Heart left ventricle (tissue), 16 donors: ENCODE data around the gene RPL13. TPM values are rescaled to one million over a fixed set of nuclear protein-coding genes. Genes with fewer than 3 reads are reported as not detected.
A peak's percentile ranks its signal among the peaks of the same experiment; 100 is the strongest.

Source experiments
- ATAC-seq, 4 donors: fragments of 200-7000 bp; cut with Tn5 transposase; one replicate each; pipeline ENCODE4 v1.9.1; 2020 to 2022; ENCODE audit warnings: moderate library complexity in 4 of 4, mild to moderate bottlenecking in 3 of 4, moderate number of reproducible peaks in 1 of 4
- DNase-seq, 5 donors: peaks; one replicate each; pipeline ENCODE4 v3.0.0-alpha.2; 2020
- H3K27ac ChIP-seq, 12 donors: fragments of 200-600 bp; sonication (generic) in 4 of 12; one replicate each; pipeline versions ENCODE4 v1.5.0 to v1.8.0; 2016 to 2022; ENCODE audit warnings: mild to moderate bottlenecking in 2 of 12
- H3K27me3 ChIP-seq, 9 donors: fragments of 200-600 bp; sonication (generic) in 2 of 9; one replicate each; pipeline versions ENCODE4 v1.5.1 to v1.8.0; 2016 to 2022; ENCODE audit warnings: mild to moderate bottlenecking in 3 of 9
- H3K36me3 ChIP-seq, 9 donors: fragments of 200-600 bp; sonication (generic) in 2 of 9; one replicate each; pipeline versions ENCODE4 v1.5.0 to v1.8.0; 2018 to 2022; ENCODE audit warnings: mild to moderate bottlenecking in 2 of 9
- H3K4me1 ChIP-seq, 12 donors: fragments of 200-600 bp; sonication (generic) in 4 of 12; one replicate each; pipeline versions ENCODE4 v1.5.0 to v1.8.0; 2016 to 2022; ENCODE audit warnings: mild to moderate bottlenecking in 3 of 12
- H3K4me3 ChIP-seq, 12 donors: fragments of 200-600 bp; sonication (generic) in 4 of 12; one replicate each; pipeline versions ENCODE4 v1.5.0 to v1.8.0; 2017 to 2022; ENCODE audit warnings: mild to moderate bottlenecking in 9 of 12, moderate library complexity in 4 of 12
- H3K9me3 ChIP-seq, 12 donors: fragments of 200-600 bp; sonication (generic) in 4 of 12; one replicate each; pipeline versions ENCODE4 v1.5.0 to v1.8.0; 2016 to 2022; ENCODE audit warnings: mild to moderate bottlenecking in 1 of 12
- CTCF ChIP-seq, 12 donors: fragments of 200-600 bp; sonication (generic) in 4 of 12; IDR thresholded peaks; one replicate each; pipeline versions ENCODE4 v1.5.0 to v1.8.0; 2018 to 2022; ENCODE audit warnings: antibody characterized with exemption in 12 of 12, mild to moderate bottlenecking in 5 of 12
- POLR2A ChIP-seq, 2 donors: fragments of 450-650 bp; IDR thresholded peaks; one replicate each; pipeline ENCODE4 v1.6.1; 2017; ENCODE audit warnings: antibody characterized with exemption in 2 of 2, mild to moderate bottlenecking in 2 of 2, moderate library complexity in 2 of 2
- WGBS, 4 donors: extraction: QIAGEN DNeasy Blood & Tissue Kit in 2 of 4; methylation state at CpG; one replicate each; pipeline versions ENCODE4 v1.1.5 to v1.1.7; 2013 to 2018; 5-methylcytosine and 5-hydroxymethylcytosine counted together
- intact Hi-C, 10 donors: fragments of 100-400 bp; cut with DNase I; formaldehyde crosslinking; loops; one replicate each; pipeline versions ENCODE4 v1.11.1 to v1.14.2; 2022
- polyA plus RNA-seq, 2 donors: library from polyadenylated mRNA; stranded (reverse); fragments of 200-250 nt; gene quantifications; one replicate each; pipeline ENCODE4 v1.2.3, GENCODE V29; 2013
- total RNA-seq, 9 donors: library from RNA; depleted of rRNA in 2 of 9; stranded (reverse); fragments of >200 nt in 2 of 9; fragmentation: NEBNext Ultra II Directional in 3 of 9; extraction: Animal tissue kit (Norgen Biotek cat#: 25700) in 3 of 9; gene quantifications; one replicate each; pipeline versions ENCODE4 v1.1.0 to v1.2.4, GENCODE V29; 2016 to 2023
- donor health status: ischemic (EF 13 %, LVEDD 7.1; RV severe dilation, severe dysfunction).
- donor health status: healthy with polysubstance abuse.
- donor health status: DM: no; HTN: yes; CAD: no.
- donor health status: DM: no; HTN: no; CAD: no.
- donor health status: ischemic (EF 25% LVEDD 6.9; RV normal size, moderate dysfunction).
- donor health status: ischemic (EF 25% LVEDD 5.7; RV mildly dilated, moderate dysfunction).
- donor health status: healthy.
- donor health status: DM: yes; HTN: yes; CAD: no.
- donor health status: ischemic (EF 35%, LVEDD 5.7; RV mildly dilated, moderate dysfunction).
- donor health status: nonischemic (EF 11% LVEDD 7.7; RV severe dilation, severe dysfunction).
- donor health status: DM: yes; HTN: yes; CAD: no.
- donor health status: PGD.
- donor health status: ischemic (EF 29% LVEDD 5.4; RV normal size, mild dysfunction).
- donor health status: nonischemic (EF 23%, LVEDD 6.1; RV moderate dilation, normal function).

Gene RPL13
- total and polyA plus RNA-seq, 11 donors, result 701 to 5,500 (median 1,282) TPM

DNA sequence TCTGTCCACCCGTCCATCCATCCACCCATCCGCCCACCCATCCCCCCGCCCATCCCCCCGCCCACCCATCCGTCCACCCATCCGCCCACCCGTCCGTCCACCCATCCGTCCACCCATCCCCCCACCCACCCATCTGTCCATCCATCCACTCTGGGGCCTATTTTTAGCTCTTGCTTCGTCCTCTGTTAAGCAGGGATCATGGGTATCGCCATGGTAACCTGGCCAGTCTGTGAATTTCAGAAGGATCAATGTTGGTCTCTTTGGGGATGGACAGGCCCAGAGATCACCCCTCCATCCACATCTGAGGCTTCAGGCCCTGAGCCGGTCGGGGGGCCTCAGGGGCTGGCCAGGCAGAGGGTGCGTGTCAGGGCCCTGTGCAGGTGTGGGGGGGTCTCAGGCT is 37.7 kb downstream of the RPL13 start:
- Histone ChIP-seq H3K27ac (no peak overlapping the region), H3K27me3 (no peaks in the 10 kb centered on the region), H3K9me3 (no peaks in the 10 kb centered on the region), H3K4me3 (no peak overlapping the region), H3K36me3 (no peaks in the 10 kb centered on the region), H3K4me1 (peaks cover 0 to 14% (median 3%) of the 10 kb centered on the region in 12 donors)
- intact Hi-C loops, result no loop called here
- ATAC-seq, result no peak
- WGBS, 4 donors, result 58 to 75% (median 68%) methylated on average over 6 to 14 of the region's 14 CpGs
- no peak for DNase-seq
- TF ChIP-seq CTCF (IDR thresholded peaks at IDR 0.05), result no peak
- no peak for TF ChIP-seq POLR2A (IDR thresholded peaks at IDR 0.05)

DNA sequence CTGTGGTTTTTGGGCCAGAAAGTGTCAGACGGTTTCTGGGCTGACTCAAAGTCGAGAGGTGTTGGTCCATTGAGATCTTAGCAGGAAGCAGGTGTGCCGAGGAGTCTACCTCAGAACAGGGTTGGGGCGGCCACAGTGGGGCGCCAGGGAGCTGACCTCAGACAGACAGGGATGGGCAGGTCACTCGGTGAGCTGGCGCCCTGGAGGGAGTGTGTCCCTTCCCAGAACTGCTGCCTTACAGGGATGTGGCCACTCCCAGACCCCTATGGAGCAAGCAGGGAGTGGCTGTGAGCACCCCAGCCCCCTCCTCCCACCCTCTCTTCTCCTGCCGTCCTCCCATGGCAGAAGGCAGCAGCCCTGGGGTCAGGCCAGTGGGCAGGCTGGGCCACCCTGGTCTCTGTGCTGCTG is 39.0 kb downstream of the RPL13 start:
- no peaks in the 10 kb centered on the region for H3K9me3 ChIP-seq
- H3K27me3 ChIP-seq, result no peaks in the 10 kb centered on the region
- no peak overlapping the region for H3K4me3 ChIP-seq
- H3K4me1 ChIP-seq, result peaks cover 0 to 14% (median 3%) of the 10 kb centered on the region in 12 donors
- H3K27ac ChIP-seq, result no peak overlapping the region
- DNase-seq (no peak), ATAC-seq (no peak)
- 33 to 45% (median 40%) methylated on average over 8 of the region's 8 CpGs for WGBS, 4 donors
- no peak for TF ChIP-seq POLR2A (IDR thresholded peaks at IDR 0.05)
- no peak for TF ChIP-seq CTCF (IDR thresholded peaks at IDR 0.05)
- intact Hi-C loops, result no loop called here
- no peaks in the 10 kb centered on the region for H3K36me3 ChIP-seq

DNA sequence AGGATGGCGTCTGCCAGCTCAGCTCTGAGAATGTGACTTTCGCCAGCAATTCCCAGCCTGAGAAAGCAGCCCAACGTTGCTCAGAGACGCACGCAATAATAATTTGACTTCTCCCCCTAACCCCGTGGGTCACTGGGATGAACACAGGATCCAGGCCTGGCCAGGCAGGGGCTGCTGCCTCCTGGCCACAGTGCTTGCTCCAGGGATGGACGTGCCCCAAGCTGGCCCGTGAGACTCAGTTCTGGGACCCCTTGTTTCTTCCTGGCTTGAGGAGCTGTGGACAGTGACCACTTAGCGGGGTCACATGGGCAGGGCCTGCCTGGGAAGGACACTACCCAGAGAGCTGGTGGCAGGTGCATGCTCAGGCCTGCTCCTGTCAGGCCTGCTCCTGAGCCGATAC is 39.4 kb downstream of the RPL13 start:
- peaks cover 0 to 4% (median 0%) of the 10 kb centered on the region in 9 donors for H3K27me3 ChIP-seq
- no peak overlapping the region for H3K4me3 ChIP-seq
- WGBS, 4 donors, result 80 to 88% (median 83%) methylated on average over 8 to 10 of the region's 10 CpGs
- no peaks in the 10 kb centered on the region for H3K9me3 ChIP-seq
- no peak overlapping the region for H3K27ac ChIP-seq
- TF ChIP-seq POLR2A (IDR thresholded peaks at IDR 0.05) (no peak), CTCF (IDR thresholded peaks at IDR 0.05) (no peak)
- no peak for ATAC-seq
- intact Hi-C loops, result no loop called here
- H3K4me1 ChIP-seq, result peaks cover 0 to 14% (median 3%) of the 10 kb centered on the region in 12 donors
- DNase-seq, result no peak
- no peaks in the 10 kb centered on the region for H3K36me3 ChIP-seq

DNA sequence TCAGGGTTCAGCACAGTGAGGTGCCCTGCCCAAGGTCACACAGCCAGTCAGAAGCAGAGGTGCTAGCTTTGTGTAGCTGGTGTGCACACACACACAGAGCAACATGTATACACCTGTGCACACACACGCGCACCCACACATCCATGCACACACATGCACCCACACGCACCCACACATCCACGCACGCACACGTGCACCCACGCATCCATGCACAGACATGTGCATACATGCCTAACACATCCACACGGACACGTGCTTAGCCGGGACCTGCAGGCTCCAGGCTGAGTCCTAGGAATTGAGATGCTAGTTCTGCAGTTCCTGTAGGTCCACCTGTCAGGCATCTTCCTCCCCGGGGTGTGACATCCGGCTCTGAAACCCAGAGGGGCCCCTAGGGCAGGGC is 39.9 kb downstream of the RPL13 start:
- intact Hi-C loops, result no loop called here
- 81 to 91% (median 86%) methylated on average over 11 to 12 of the region's 12 CpGs for WGBS, 4 donors
- peaks cover 0 to 9% (median 0%) of the 10 kb centered on the region in 9 donors for H3K27me3 ChIP-seq
- no peak overlapping the region for H3K4me3 ChIP-seq
- no peak overlapping the region for H3K27ac ChIP-seq
- no peaks in the 10 kb centered on the region for H3K9me3 ChIP-seq
- no peaks in the 10 kb centered on the region for H3K36me3 ChIP-seq
- peak in 1 of 4 donors; percentile 16 for ATAC-seq
- no peak for DNase-seq
- H3K4me1 ChIP-seq, result peaks cover 0 to 14% (median 3%) of the 10 kb centered on the region in 12 donors
- TF ChIP-seq CTCF (IDR thresholded peaks at IDR 0.05) (no peak), POLR2A (IDR thresholded peaks at IDR 0.05) (no peak)
